GM10266 (cell line): ENCODE results near the gene CD274.
A peak's percentile ranks its signal among the peaks of the same experiment; 100 is the strongest.

Experiments
- DNase-seq: peaks from one replicate; pipeline ENCODE4 v3.0.0; 2012; ENCODE audit errors: extremely low spot score
- CTCF ChIP-seq: IDR thresholded peaks from 2 replicates; pipeline ENCODE4 v1.5.1; 2012; ENCODE audit warnings: mild to moderate bottlenecking, low read depth; ENCODE audit not compliant: control insufficient read depth, insufficient read depth; ENCODE audit errors: missing control alignments

CD274 gene

DNA sequence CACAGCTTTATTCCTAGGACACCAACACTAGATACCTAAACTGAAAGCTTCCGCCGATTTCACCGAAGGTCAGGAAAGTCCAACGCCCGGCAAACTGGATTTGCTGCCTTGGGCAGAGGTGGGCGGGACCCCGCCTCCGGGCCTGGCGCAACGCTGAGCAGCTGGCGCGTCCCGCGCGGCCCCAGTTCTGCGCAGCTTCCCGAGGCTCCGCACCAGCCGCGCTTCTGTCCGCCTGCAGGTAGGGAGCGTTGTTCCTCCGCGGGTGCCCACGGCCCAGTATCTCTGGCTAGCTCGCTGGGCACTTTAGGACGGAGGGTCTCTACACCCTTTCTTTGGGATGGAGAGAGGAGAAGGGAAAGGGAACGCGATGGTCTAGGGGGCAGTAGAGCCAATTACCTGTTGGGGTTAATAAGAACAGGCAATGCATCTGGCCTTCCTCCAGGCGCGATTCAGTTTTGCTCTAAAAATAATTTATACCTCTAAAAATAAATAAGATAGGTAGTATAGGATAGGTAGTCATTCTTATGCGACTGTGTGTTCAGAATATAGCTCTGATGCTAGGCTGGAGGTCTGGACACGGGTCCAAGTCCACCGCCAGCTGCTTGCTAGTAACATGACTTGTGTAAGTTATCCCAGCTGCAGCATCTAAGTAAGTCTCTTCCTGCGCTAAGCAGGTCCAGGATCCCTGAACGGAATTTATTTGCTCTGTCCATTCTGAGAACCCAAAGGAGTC lies at the start of gene CD274:
CD274 (plus strand) TSS at position 184 of the 733 bp plus-strand sequence. CDS start 5,572 bp downstream, outside the sequence.
- TF ChIP-seq CTCF: peak; percentile 82
- DNase-seq: peak; percentile 59

- TF ChIP-seq CTCF: no peak
- DNase-seq: no peak
These were observed 48.1 kb upstream of the CD274 start for GRCh38 chr9:5402217-5402616.

GRCh38 chr9:5408596-5408995 lies 41.7 kb upstream of the CD274 start:
- no peak for DNase-seq
- no peak for TF ChIP-seq CTCF

GRCh38 chr9:5416953-5417352 lies 33.4 kb upstream of the CD274 start:
- no peak for TF ChIP-seq CTCF
- no peak for DNase-seq

- DNase-seq: no peak
- no peak for TF ChIP-seq CTCF
These were observed 31.9 kb upstream of the CD274 start for GRCh38 chr9:5418481-5418880.

GRCh38 chr9:5419987-5420386 lies 30.4 kb upstream of the CD274 start:
- TF ChIP-seq CTCF: no peak
- DNase-seq: no peak

DNA sequence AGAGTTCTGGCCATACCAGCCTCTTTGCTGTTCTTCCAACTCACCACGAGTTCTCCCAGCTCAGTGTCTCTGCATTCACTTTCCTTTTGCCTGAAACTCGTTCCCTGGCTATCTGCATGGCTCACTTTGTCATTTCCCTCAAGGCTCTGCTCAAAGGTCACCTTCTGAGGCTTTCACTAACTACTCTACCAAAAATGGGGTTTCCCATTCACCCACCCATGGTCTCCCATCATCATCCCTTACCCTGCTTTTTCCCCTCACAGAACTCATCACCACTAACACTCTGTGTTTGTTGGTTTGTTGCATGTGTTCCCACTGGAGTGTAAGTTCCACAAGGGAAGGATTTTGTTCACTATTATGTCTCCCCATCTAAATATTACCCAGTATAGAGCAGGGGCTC lies 29.2 kb upstream of the CD274 start:
- DNase-seq: no peak
- no peak for TF ChIP-seq CTCF
